Fibroblast of mammary gland (primary cell): ENCODE results near the gene ATP8B2.

Experiments used
- DNase-seq: peaks from one replicate; pipeline ENCODE4 v3.0.0-alpha.2; 2010; ENCODE audit warnings: low read depth
- H3K4me3 ChIP-seq: 2 replicates; pipeline ENCODE4 v1.5.1; 2011; ENCODE audit warnings: low read depth, mild to moderate bottlenecking, low read length, moderate library complexity; ENCODE audit not compliant: control insufficient read depth
- CTCF ChIP-seq: conservative IDR thresholded peaks from 2 replicates; pipeline ENCODE4 v1.5.1; 2011; ENCODE audit warnings: low read depth, low read length, inconsistent platforms; ENCODE audit not compliant: control insufficient read depth, insufficient read depth

ATP8B2 gene

GRCh38 chr1:154384650-154385489, 59.5 kb downstream of the ATP8B2 start:
- DNase-seq = no peak
- TF ChIP-seq CTCF = no peak
- no peak overlapping the region for H3K4me3 ChIP-seq

- no peak for TF ChIP-seq CTCF
- no peak for DNase-seq
- no peak overlapping the region for H3K4me3 ChIP-seq
These were observed 61.5 kb downstream of the ATP8B2 start for GRCh38 chr1:154386643-154387352.

GRCh38 chr1:154391086-154391770, 65.9 kb downstream of the ATP8B2 start:
- no peak overlapping the region for H3K4me3 ChIP-seq
- DNase-seq = no peak
- no peak for TF ChIP-seq CTCF

GRCh38 chr1:154398141-154398540, 72.8 kb downstream of the ATP8B2 start:
- no peak for DNase-seq
- H3K4me3 ChIP-seq = no peak overlapping the region
- TF ChIP-seq CTCF = no peak

GRCh38 chr1:154398678-154399077, 73.4 kb downstream of the ATP8B2 start:
- TF ChIP-seq CTCF = no peak
- no peak overlapping the region for H3K4me3 ChIP-seq

GRCh38 chr1:154400381-154400801, 75.1 kb downstream of the ATP8B2 start:
- DNase-seq = no peak
- H3K4me3 ChIP-seq = no peak overlapping the region
- TF ChIP-seq CTCF = no peak

More at GRCh38 chr1:154398678-154399077, 73.4 kb downstream of the ATP8B2 start:
- DNase-seq = no peak
